GM19023 (cell line): ENCODE measurements around the gene CCDC12.

Experiments used
- ATAC-seq: cut with Tn5 transposase; IDR thresholded peaks from one replicate; pipeline ENCODE4 v1.9.1; 2021; ENCODE audit warnings: mild to moderate bottlenecking, moderate library complexity; ENCODE audit not compliant: unreplicated experiment

CCDC12 gene

GRCh38 chr3:47008234-47008796 lies 31.8 kb upstream of the CCDC12 start:
- no peak for ATAC-seq

- no peak for ATAC-seq
These were observed 31.1 kb upstream of the CCDC12 start for GRCh38 chr3:47007482-47008233.

- ATAC-seq = no peak
These were observed 30.5 kb upstream of the CCDC12 start for GRCh38 chr3:47007001-47007400.

- ATAC-seq = no peak
These were observed 29.7 kb upstream of the CCDC12 start for GRCh38 chr3:47006145-47006651.

GRCh38 chr3:47005212-47006144 lies 28.9 kb upstream of the CCDC12 start:
- ATAC-seq = no peak

- ATAC-seq = no peak
These were observed 28.0 kb upstream of the CCDC12 start for GRCh38 chr3:47004369-47005211.

GRCh38 chr3:47003461-47004368 lies 27.2 kb upstream of the CCDC12 start:
- no peak for ATAC-seq

GRCh38 chr3:47003056-47003410 lies 26.5 kb upstream of the CCDC12 start:
- no peak for ATAC-seq

- ATAC-seq = no peak
These were observed 25.9 kb upstream of the CCDC12 start for GRCh38 chr3:47002171-47003055.

- no peak for ATAC-seq
These were observed 25.2 kb upstream of the CCDC12 start for GRCh38 chr3:47001731-47002170.

- no peak for ATAC-seq
These were observed 24.6 kb upstream of the CCDC12 start for GRCh38 chr3:47000922-47001730.

- ATAC-seq = no peak
These were observed 23.8 kb upstream of the CCDC12 start for GRCh38 chr3:47000198-47000815.

GRCh38 chr3:46999516-47000197 lies 23.1 kb upstream of the CCDC12 start:
- no peak for ATAC-seq

- no peak for ATAC-seq
These were observed 22.4 kb upstream of the CCDC12 start for GRCh38 chr3:46998852-46999515.

GRCh38 chr3:46998121-46998851 lies 21.7 kb upstream of the CCDC12 start:
- no peak for ATAC-seq
